Dedifferentiated amniotic fluid mesenchymal stem cell (primary cell): ENCODE measurements around the gene DOCK1.

Source experiments
- DNase-seq: peaks from one replicate; pipeline ENCODE4 v3.0.0-alpha.2; 2016; ENCODE audit errors: extremely low spot score

The DOCK1 gene

GRCh38 chr10:127310430-127310829 lies 405.2 kb downstream of the DOCK1 start:
- DNase-seq, result no peak

- DNase-seq, result no peak
These were observed 405.7 kb downstream of the DOCK1 start for GRCh38 chr10:127310923-127311322.

DNA sequence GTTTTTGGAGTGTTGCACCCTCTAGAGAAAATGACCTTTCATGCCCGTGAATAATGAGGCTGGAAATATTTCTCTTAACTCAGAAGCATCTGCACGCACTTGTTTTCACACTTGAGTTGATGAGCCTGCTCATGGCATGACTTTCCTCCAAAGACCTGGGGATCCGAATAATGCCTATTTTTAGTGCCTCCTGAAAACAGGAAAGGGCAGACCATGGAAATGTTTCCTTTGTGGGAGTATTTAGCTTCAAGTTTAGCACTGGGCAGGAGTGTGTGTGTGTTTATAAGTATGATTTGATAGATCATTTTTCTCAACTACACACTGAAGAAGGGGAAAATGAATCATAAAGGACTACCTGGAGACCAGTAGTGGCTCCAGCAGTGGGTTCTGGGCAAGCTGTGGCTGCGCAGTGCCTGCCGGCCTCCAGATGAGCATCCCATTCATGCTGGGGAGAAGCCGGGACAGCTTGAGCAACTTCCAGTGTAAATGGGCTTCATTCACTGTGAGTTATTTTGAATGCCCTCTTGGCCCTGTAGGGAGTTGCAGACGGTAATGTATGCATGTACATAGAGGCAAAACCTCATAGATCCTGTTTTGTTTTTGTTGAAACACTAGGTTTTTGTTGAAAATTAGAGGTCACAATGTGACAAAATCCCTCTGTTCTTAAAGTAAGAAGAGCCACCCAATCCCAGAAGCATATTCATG lies 408.9 kb downstream of the DOCK1 start:
- no peak for DNase-seq

DNA sequence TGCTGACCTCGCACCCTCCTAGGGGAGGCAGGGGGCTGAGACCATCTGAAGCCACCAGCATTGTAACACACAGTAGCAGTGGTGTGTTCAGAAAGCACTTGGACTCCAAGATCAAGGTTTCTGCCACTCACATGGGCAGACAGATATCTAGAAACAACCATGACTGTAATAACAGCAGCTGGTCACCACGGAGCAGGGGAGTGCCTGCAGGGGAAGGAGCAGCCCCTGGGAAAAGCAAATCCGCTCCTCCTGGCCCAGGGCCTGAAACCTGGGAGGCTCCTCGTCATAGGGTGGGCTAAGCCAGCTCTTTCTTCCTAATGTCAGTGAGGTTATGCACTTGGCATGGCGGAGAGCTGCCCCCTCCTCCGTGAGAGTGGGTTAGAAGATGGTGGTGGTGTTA lies 409.6 kb downstream of the DOCK1 start:
- DNase-seq, result no peak

- no peak for DNase-seq
These were observed 410.7 kb downstream of the DOCK1 start for GRCh38 chr10:127315888-127316287.

DNA sequence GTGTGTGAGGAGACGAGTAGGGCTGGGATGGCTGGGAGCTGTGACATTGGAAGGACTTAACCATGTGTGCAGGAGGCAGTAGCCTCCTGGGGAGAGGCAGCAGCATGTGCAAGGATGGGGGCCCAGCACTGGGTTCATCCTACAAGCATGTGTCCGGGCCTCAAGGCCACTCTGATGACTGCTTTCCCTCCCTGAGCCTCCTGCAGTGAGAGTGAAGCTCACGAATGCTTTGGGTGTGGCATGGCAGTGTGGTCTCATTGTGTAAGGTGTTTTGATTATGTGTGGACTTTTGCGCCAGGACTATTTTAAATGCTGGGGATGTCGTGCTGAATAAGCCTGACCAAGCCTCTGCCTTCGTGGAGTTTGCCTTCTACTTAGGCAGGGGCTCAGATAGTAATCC lies 413.2 kb downstream of the DOCK1 start:
- DNase-seq, result no peak

DNA sequence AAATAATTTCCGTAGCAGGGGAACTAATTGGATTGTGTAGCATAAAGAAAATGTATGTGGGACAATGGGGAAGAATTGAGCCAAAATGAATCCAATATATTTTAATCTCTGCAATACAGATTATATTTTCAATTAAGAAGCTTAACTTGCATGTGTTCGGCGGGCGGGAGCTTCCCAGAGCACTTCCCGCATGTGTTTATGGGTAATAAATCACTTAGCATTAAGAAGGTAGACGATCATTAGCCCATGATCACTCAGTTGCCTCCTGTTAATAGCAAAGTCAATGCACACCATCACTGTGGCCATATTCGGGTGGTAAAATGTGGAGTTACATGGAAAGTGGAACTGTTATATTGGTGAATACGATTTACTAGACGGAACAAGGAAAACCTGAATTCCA lies 414.0 kb downstream of the DOCK1 start:
- DNase-seq, result no peak

GRCh38 chr10:127319691-127320090 lies 414.5 kb downstream of the DOCK1 start:
- DNase-seq, result no peak

GRCh38 chr10:127320176-127320575 lies 414.9 kb downstream of the DOCK1 start:
- DNase-seq, result no peak

GRCh38 chr10:127322286-127322685 lies 417.1 kb downstream of the DOCK1 start:
- no peak for DNase-seq

- DNase-seq, result no peak
These were observed 420.3 kb downstream of the DOCK1 start for GRCh38 chr10:127325506-127325905.

GRCh38 chr10:127326883-127327282 lies 421.7 kb downstream of the DOCK1 start:
- DNase-seq, result no peak

DNA sequence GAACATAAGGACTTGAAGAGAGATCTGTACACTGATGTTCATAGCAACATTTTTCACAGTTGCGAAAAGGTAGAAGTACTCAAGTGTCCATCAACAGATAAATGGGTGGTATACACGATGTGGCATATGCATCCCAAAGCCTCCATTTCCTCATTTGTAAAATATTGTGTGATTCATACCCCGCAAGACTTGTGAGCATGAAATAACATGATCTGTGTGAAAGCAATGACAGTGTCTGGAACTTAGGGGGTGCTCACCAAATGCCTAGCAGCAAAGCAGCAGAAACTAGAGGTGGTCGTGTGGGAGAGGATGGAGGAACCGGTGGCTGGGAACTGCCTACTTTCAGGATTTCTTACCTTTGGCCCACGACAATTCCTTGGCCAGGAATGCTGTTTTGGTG lies 426.5 kb downstream of the DOCK1 start:
- no peak for DNase-seq

- no peak for DNase-seq
These were observed 427.4 kb downstream of the DOCK1 start for GRCh38 chr10:127332631-127333030.

- no peak for DNase-seq
These were observed 432.6 kb downstream of the DOCK1 start for GRCh38 chr10:127337801-127338200.

GRCh38 chr10:127338399-127339110 lies 433.3 kb downstream of the DOCK1 start:
- DNase-seq, result no peak

- DNase-seq, result no peak
These were observed 438.6 kb downstream of the DOCK1 start for GRCh38 chr10:127343821-127344220.

DNA sequence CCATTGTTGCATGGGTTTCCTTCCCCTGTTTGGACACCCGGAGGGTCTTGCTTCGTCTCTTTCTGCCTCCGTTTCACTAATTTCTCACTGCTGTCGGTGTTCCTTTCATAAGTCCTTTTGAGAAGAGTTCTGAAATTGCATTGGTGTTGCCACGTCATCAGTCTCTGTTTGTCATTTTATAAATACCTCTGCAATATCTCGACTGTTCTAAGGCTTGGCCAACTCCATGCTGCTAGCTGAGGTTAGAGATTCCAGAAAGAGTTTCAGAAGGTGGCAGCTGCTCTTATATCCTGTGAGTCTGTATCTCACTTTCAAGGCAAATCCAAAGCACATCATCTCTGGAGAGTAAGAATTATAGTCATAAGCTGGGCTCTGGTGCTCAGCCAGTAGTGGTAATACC lies 439.1 kb downstream of the DOCK1 start:
- no peak for DNase-seq

GRCh38 chr10:127345231-127345965 lies 440.2 kb downstream of the DOCK1 start:
- no peak for DNase-seq

GRCh38 chr10:127346604-127347003 lies 441.4 kb downstream of the DOCK1 start:
- DNase-seq, result no peak

GRCh38 chr10:127347202-127347959 lies 442.2 kb downstream of the DOCK1 start:
- DNase-seq, result no peak

DNA sequence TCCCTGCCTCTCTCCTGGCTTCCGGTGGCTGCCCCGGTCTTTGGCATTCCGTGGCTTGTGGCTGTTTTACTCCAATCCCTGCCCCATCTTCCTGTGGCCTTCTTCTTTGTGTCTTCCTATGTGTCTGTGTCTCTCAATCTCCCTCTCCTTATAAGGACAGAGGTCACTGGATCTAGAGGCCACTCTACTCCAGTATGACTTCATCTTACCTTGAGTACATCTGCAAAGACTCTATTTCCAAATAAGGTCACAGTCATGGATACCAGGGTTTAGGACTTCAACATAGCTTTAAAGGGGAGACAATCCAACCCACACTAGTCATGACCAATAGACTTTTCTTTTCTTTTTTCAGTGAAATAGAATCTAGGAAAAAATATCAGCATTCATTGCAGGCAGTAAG lies 444.5 kb downstream of the DOCK1 start:
- DNase-seq, result no peak
